SW480 (cell line): ENCODE measurements around the gene APOBEC3H.

Experiments used
- DNase-seq: peaks from one replicate; pipeline ENCODE4 v3.0.0-alpha.2; 2016; ENCODE audit warnings: low spot score

The APOBEC3H gene

DNA sequence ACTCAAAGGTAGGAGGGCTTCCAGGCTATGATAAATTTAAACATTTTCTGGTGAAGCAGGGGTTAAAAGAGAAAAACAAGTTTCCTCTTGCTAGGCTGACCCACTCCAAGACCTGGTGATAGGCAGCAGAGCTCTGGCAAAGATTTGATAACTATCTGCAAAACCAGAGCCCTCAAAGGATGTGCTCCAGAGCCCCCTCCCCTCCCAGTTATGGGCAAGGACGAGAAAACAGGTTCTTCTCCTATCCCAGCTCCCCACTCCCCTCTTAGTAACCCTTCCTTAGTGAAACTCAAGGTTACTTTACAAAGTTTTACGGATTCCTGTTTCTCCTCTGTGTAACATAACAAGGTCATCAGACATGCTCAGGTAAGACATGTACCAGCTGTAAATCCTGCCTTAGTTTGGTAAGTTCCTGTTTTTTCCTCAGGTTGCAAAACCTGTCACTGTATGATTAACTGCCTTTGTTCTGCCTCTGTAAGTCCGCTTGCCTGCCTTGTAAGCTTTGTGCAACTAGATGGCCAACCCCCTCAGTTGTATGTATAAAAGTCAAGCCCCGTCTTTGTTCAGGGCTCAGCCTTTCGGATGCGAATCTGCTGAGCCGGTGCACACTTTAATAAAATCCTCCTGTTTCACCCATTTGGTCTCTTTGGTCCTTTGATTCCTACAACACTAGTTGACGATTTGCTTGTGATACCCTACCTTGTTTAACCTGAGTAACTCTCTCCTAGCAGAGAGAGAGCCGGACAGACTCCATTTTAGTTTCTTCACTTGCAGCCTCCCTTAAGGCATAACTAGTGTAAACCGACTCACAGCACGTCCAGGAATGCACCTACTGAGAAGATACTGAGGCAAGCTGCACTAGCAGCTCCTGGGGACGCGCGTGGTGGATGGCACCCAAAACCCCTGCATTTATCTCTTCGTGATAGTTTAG is 13.9 kb downstream of the APOBEC3H start:
- no peak for DNase-seq

DNA sequence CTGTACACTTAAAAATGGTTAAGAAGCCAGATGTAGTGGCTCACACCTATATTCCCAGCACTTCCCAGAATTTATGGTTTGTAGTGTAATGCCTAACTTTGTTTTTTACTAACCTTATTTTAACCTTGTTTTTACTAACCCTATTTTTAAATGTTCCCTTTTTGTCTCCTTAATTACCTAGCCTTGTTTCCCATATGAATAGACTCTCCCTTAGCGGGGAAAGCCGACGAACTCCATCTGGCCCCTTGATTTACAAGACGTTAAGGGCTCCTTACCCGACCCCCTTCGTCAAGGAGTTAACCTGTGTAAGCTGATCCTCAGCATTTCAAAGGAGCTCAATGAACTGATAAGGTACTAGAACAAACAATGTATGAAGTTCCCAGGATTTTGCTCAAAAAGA is 17.1 kb downstream of the APOBEC3H start:
- no peak for DNase-seq

DNA sequence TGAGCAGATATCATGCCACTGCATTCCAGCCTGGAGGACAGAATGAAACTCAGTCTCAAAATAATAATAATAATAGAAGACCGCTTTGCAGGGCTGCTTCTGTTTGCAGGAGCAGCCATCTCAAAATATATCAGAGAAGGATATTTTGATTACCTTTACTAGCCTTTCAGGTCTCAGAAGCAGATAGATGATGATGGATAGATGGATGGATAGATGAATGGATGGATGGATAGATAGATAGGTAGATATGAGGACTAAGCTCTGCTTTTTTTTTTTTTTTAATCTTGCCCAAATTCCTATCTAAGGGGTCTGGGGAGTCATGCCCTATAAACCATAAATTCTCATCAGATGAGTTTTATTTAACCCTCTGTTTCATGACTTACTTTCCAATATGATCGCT is 18.5 kb downstream of the APOBEC3H start:
- no peak for DNase-seq

DNA sequence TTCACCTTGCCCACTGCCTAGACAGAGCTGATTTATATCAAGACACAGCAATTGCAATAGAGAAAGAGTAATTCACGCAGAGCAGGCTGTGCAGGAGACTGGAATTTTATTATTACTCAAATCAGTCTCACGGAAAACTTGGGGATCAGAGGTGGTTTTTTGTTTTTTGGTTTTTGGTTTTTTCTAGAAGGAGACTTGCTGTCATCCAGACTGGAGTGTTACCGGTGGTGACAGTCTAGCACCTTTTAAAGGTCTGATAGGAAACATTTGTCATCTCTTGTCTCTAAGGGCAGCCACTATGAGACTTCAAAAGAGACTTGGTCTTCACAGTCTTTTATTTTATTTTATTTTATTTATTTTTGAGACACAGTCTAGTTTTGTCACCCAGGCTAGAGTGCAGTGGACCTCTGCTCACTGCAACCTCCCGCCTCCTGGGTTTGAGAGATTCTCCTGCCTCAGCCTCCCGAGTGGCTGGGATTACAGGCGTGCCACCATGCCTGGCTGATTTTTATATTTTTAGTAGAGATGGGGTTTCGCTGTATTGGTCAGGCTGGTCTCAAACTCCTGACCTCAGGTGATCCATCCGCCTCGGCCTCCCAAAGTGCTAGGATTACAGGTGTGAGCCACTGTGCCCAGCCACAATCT is 19.1 kb downstream of the APOBEC3H start:
- DNase-seq: no peak

DNA sequence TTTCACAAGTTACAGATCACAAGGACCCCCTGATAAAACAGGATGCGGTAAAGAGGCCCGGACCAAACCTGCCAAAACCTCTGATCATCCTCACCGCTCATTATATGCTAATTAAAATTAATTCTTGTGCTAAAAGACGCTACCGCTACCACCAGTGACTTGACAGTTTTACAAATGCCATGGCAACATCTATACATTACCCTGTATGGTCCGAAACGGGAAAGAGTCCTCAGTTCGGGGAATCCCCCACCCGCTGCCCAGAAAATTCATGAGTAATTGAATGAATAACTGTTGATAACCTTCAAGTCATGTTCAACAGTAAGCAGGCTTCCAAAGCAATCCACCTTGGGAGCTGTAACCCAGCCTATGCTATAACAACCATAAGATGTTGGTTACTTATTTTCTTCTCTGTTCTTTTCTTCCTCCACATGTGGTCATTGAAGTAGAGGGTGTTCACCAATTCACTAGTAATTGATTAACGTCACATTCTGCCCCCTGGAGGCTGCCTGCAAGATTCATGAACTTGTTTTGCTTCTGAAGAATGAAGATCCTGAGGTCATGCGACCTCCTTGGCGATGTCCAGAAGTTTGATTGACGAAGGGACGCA is 20.6 kb downstream of the APOBEC3H start:
- DNase-seq: peak; percentile 62

DNA sequence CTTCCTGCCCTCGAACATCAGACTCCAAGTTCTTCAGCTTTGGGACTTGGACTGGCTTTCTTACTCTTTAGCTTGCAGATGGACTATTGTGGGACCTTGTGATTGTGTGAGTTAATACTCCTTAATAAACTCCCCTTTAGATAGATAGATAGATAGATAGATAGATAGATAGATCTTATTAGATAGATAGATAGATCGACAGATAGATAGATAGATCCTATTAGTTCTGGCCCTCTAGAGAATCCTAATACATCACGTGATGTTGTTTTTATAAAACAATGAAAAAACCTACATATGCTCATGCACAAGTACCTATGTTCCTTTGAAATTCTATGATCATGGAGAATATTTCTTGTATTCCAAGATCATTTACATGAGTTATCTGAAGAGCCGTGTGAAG is 23.9 kb downstream of the APOBEC3H start:
- DNase-seq: no peak

GRCh38 chr22:39122772-39123470 is 25.9 kb downstream of the APOBEC3H start:
- no peak for DNase-seq

DNA sequence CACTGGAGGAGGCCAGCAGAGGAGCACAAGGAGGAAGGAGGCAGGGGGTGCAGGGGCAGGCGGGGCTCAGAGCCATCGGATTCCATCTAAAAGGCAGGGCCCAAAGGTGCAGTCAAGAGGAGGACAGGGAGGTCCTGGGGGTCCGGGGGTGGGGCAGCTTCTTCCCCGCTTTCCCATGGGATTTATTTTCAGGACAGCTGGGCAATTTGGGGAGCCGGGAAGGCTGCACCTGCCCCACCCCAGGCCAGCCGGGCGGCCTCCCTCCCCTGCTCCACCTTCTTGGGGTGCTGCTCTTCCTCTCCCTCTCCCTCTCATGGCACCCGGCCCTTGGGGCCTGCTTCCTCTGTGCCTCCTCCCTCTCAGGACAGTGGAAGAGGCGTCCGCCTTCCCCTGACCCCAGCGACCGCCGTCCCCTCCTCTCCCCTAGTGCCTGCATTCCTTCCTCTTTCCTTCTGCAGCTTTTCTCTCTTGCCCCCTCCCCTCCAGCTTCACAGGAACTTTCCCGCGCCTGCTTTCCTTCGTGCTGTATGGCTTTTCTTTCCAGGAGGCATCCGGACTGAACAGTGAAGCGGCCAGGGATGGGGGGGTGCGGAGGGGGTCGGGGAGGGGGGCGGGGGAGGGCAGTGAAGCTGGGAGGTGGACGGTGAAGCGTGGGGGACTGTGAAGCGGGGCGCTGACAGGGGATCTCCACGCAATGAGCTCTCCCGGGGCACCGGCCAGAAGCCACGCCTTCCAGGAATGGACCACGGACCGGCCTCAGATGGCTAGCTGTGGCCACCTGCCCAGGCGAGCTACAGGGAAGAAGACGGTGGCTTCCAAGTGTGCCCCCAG is 26.9 kb downstream of the APOBEC3H start:
- DNase-seq: no peak

DNA sequence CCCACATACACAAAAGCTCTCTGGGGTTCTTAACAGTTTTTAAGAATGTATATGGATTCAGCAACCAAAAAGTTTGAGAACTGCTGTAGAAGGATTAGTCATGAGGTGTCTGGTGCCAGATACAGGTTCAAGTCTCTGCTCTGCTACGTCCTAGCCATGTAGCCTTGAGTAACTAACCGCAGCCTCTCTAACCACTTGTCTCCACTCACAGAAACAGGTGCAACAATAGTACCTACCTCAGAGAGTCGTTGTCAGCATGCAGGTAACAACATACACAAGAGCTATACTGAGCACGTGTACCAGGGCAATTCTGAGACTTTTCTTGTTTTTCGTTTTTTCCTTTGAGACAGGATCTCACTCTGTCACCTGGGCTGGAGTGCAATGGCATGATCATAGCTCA is 28.6 kb downstream of the APOBEC3H start:
- DNase-seq: no peak

GRCh38 chr22:39128508-39128907 is 31.5 kb downstream of the APOBEC3H start:
- no peak for DNase-seq

DNA sequence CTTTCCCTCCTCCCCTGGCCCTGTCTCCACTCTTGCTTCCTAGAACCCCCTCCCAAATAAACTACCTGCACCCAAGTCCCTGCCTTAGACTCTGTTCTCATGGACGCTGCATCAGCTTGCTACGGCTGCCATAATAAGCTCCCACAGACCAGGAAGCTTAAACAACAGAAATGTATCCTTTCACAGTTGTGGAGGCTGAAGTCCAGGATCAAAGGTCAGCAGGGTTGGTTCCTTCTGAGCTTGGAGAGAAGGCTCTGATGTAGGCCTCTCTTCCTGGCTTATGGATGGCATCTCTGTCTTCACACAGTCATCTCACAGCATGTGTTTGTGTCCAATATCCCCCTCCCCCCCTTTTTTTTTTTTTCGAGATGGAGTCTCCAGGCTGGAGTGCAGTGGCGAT is 32.0 kb downstream of the APOBEC3H start:
- DNase-seq: no peak

DNA sequence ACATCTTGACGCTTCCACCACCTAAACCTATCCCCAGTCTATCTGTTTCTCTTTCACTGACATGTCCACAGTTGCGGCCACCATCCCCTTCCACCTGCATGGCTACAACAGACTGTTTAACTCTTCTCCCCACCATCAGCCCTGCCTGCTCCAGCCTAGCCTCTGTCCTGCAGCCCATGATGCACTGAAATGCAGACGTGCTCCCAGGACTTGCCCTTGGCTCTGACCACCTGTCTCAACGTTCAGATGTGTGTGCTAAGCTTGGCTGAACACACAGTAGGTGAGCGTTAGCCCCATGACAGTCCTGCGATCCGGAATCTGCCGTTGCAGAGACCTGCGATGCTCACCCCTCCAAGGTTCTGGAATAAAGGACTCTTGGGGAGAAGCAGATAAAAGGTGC is 32.7 kb downstream of the APOBEC3H start:
- no peak for DNase-seq

GRCh38 chr22:39130152-39130704 is 33.2 kb downstream of the APOBEC3H start:
- no peak for DNase-seq

DNA sequence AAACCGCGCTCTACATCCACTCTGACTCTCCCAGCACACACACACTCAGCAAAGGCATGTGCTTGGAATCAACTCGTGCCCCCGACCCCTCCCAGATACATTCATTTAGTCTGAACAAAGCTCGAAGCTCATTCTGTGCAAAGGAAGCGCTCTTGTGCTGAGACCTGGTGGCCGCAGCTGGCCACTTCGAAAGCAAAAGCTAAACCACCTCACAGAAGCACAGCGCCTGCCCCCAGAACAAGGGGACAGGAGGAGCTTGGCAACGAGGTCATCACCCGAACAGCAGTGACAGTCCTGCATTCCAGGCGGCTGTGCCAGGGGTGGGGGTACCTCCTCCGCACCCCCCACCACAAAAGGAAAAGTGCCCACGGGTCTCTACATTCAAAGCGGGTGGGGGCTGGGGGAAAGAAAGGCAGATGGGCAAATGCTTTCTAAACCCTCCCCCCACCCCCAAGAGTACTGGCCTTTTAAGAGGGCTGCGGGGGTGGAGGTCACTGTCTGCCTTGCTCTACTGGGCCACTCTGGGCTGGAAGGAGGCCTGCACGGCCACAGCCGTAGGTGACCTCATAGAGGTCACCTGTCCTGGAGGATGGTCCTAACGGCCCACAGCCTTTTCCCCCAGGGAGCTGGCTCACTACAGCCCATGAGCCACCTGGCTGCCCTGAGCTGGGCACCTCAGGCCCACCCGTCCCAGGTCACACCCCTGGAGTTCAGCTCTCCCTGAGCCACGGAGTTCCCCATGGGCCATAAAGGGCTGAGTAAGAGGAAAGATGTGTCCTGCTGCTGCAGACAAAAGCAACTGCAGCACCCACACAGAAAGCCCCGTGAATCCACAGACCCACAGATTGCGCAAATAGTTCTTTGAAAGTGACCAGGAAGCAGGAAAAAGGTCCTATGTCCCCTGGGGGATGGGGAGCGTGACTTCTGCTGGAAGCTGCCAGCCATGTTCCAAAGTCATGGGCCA is 34.1 kb downstream of the APOBEC3H start:
- DNase-seq: peak; percentile 58

- DNase-seq: no peak
Measured at GRCh38 chr22:39132281-39132680, 35.2 kb downstream of the APOBEC3H start.

DNA sequence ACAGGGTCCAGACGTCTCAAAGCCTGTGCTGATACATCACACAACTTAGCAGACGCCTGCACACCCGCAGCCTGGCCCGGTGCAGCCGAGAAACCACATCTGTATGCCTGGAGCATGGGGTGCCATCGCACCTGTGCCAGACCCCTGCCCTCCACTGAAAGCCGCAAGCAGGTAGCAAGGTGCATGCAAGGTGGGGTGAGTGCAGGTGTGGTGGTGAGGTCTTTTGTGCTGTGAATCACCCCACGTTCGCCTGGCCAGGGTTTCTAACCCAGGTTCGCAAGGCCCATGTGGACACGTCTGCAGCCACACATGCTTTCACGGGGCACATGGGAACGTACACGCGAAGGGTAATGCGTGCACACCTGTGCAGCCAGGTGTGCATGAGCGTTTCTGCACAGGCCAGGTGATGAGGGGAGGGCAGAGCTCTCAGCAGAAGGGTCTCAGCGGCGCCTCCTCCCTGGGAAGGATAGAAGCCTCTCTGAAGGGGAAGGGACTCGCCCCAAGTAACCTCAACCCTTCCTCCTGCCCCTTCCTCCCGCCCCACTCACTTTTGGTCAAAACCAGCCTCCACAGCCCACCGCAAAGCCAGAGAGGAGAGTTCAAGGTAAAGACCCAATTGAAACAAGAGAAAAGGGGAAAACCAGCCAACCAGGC is 36.0 kb downstream of the APOBEC3H start:
- no peak for DNase-seq

GRCh38 chr22:39133871-39134270 is 36.8 kb downstream of the APOBEC3H start:
- no peak for DNase-seq

- DNase-seq: no peak
Measured at GRCh38 chr22:39134366-39135091, 37.5 kb downstream of the APOBEC3H start.
